ENCODE data around the gene INPP5A.
"Not testable (repeated sequence)": the region's sequence is repeated elsewhere in the genome, so short reads cannot be mapped to it uniquely, and the experiment has no call there.

INPP5A gene

DNA sequence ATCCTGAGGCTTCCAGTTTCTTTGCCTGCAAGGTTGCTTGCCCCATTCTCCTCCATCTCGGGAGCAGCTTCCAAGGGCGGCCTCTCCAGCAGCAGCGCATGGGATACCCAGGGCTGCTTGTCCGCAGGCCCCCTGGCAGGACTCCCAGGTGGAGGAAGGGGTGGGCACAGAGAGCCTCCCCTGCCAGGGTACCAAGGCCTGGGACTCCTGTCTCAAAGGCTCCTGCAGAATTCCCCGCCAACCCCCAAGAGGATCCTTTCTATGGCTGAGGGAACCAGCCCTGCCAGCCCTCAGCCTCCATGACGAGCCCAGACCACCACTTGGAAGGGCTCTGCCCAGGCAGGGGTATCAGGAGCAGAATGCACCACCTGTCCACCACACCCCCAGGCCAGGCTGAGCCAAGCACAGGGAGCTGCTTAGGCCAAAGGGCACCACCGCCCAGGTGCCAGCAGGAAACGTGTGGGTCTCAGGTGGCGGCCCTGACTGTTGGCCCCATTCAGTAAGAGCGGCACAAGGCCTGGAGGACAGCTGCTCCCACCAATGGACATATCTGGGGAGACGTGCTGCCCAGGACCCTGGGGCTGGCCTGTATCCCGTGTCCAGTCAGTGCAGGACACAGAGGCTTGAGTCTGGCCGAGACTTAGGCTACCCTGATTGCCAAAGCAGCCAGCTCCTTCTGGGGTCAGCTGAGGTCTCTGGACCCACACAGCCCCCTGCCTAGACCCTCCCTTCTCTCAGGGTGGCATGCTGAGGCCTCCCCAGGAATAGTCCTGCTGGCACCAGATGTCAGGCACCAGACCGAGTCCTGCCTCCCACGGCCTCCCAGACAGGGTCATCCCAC, 33.8 kb upstream of the INPP5A start:
- DNase-seq (ENCODE audit: low spot score): no peak

DNA sequence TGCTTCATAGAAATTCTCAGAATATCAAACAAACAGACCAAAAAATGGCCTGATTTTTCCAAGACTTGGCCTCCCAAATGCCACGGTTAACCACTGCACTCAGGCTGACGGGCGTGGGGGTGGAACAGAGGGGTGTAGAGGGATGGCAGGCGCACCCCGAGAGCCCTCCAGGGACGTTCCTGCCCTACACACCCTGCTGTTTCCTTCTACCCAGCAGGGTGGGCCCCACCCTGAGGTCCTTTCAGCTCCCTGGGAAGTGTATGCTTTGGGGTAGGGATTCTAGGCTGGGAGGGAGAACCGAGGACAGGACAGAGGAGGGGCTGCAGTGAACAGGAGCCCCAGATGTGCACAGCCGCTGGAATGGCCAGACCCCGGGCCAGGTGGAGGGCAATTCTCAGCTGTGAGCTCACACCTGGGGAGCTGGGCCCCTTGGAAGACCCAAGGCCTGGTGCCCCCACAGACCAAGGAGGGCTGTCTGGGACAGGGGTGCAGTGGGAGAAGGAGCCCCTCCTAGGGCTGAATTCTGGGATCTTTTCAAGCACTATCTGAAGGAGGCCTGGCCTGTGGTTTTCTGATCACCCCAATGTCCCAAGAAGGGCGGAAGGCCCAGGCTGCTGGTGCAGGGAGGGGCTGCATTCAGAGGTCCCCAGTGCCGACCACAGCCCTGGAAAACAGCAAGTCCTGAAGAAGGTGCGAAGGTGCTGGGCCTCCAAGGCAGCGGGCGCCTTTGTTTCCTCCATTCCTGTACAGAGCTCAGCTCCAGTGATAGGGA, 32.9 kb upstream of the INPP5A start:
- no peak for DNase-seq (ENCODE audit: low spot score)

DNA sequence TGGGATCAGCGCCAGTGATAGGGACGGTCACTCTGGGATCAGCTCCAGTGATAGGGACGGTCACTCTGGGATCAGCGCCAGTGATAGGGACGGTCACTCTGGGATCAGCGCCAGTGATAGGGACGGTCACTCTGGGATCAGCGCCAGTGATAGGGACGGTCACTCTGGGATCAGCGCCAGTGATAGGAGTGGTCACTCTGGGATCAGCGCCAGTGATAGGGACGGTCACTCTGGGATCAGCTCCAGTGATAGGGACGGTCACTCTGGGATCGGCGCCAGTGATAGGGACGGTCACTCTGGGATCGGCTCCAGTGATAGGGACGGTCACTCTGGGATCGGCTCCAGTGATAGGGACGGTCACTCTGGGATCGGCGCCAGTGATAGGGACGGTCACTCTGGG, 32.0 kb upstream of the INPP5A start:
- DNase-seq (ENCODE audit: low spot score): not testable (repeated sequence)

DNA sequence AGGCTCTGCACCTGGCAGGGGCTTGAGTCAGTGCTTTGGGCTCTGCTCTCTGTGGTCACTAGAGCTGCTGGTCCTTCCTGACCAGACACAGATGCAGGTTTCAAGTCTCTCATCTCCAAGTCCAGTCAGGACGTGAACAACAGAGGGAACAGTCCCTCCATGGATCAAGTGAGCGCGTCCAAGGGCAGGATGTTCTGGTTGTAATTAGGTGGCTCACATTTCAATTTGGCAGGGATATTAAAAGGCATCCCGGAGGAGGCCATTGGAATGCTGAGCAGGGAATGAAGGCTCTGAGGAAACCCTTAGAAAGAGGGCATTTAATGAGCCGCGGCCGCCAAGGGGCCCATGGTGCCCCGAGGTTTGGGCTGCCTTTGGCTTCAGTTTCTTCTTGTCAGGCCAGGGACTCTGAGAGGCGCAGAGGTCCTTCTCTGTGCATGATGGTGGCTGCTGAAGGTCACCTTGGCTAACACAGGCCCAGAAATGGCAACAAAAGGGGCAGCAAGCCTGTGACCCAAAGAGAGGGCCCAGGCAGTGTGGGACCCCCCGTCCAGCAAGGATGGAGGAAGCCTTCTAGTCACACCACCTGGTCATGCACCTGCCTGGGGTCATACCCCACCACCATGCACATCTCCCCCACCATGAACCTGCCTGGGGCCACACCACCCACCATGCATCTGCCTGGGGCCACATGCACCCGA, 30.7 kb upstream of the INPP5A start:
- DNase-seq (ENCODE audit: low spot score): no peak

DNA sequence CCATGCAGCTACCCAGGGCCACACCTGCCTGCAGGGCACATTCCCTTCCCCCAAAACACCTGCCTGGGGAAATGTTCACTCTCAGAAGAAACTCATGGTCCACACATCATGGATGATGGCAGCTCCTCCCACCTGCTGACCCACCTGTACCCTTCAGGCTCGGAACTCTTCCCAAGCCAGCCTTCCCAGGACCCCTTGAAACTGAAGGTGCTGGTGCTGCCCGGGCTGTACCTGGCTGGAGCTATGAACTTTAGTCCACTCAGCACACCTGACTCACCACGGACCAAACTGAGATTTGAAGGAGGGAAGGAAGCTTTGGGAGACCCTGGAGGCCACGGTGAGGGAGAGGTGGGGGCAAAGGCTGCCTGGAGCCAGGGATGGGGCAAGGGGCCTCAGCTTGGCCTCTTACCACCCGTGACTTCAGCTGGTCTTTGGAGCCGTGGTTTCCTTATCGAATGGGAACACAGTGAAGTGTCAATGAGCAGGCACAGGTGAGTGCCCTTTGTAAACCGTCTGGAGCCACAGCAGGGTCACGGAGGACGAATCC, 30.1 kb upstream of the INPP5A start:
- no peak for DNase-seq (ENCODE audit: low spot score)

DNA sequence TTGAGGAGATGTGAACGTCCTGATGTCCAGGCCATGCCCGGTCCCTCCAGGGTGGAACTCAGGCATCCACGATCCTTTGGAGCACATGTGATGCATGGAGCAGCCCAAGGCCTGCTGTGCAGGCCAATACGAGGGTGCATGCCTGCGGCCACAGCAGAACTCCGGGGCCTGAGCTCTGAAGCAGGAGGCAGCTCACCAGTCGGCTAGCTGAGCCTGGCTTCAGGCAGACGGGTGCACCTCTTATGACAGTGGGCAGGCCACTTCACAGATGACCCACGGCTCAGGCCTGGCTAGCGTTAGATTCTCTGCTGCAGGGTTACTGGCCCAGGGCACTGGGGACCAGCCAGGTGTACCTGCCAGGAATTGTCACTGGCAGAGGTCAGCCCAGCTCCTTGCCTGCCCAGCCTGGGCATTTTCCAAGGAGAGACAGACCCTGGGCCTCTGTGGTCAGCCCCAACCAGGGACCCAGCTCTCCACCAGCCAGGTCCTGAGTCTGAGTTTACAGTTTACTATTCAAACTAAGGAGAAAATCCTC, 29.6 kb upstream of the INPP5A start:
- DNase-seq (ENCODE audit: low spot score): no peak

DNA sequence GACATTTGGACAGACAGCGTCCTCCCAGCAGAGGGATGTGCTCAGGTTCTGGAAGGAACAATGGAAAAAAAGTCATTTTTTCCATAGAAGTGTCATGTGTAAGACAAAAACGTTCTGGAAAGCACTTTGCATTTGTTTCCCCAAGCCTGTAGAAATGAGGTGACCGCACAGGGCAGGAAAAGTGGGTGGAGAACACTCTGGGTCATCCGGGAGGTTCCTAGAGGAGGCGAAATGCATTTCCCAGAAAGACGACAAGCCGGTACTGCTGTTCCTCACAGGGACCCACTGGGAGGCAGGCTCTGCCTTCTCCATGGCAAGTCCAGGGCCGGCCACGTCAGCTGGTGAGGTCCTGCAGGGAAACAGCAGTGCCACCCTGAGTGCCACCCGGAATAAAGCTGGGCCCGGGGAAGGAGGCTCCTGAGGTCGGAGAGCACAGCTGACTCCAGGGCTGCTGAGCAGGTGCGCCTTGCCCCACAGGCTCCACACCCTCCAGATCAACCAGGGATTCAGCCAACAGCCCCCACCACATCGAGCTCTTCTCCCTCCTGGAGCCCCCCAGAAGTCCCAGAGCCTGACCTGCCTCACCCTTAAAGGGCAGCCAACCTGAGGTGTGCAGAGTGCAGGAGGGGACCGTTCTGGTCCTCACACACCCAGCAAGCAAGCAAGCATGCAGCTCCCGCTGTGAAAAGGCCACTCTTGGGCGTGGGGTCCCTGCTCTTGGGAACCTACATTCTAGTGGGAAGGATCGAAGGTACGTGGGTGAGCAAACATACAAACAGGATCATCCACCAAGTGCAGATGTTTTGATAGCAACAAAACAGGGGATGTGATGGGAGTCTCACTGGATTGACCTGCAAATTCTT, 28.8 kb upstream of the INPP5A start:
- DNase-seq (ENCODE audit: low spot score): no peak

DNA sequence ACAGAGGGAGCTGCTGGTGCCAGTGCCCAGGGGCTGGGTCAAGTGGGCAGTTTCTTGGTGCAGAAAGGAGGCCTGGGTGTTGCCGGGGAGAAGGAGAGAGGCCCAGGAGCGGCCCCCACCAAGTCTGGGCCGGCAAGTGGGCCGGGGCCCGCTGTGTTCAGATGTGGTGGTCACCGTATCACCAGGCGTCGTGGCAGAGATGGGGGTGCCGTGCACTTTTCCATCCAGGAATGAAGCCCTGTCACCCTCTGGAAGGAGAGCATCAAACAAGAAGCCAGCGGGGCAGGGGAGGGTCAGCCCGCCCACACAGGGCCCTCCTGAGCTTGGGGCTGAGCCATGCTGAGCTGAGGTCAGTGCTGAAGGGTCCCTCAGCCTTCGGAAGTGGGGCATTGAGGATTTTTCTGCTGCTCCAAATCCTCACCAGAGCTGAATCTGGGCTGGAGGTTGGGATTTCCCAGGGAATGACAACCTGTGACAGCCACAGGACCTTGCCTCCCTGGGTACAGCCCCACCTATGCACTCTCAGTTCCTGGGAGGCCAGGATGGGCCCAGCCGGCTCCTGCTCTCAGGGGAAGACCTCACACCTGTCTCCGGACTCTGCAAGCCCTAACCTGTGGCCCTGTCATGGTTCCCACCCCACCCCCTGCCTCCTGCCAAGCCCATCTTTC, 27.9 kb upstream of the INPP5A start:
- no peak for DNase-seq (ENCODE audit: low spot score)

DNA sequence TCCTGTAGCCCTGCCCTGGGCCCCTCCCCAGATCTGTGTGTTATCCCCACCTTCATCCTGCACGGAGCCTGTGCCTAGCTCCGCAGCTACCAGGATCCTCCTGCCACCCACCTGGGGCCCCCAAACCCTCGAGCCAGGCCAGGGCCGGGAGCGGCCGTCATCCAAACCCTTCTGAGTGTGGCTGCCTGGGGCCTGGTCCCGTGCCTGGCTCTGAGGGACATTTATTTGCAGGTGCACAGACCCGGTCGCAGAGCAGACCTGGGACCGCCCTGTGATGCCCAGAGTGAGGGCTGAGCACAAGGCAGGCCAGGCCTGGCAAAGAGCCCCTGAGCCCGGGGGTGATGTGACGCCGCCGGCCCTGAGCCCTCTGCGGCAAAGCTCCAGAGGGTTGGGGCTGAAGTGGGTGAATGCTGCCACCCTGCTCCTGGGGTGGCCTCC, 27.4 kb upstream of the INPP5A start:
- no peak for DNase-seq (ENCODE audit: low spot score)

DNA sequence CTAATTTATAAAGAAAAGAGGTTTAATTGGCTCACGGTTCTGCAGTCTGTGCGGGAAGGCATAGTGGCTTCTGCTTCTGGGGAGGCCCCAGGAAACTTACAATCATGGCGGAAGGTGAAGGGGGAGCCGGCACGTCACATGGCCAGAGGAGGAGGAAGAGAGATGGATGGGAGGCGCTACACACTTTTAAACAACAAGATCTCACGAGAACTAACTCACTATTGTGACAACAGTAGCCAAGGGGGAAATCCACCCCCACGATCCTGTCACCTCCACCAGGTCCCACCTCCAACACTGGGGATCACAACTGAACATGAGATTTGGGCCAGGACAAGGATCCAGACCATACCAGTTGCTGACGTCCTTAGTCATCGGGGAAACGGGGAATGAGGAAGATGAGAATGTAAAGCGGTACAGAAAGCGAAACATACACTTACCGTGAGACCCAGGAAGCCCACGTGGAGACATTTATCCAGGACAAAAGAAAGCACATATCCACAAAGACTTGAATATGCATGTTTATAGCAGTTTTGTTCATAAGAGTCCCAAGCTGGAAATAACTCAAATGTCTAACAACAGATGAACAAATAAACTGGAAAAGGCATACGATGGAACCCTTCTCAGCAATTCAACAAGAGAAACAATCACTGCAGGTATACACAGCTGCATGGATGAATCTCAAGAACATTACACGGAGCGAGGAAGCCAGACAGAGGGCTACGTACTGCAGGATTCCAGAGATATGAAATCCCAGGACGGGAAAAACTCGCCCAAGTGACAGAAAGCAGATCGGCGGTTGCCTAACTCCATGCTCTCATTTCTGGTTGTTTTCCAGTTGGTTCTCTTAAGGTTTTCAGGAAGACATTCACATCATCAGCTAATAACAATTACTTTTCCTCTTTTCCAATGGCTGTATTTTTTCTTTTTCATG, 26.2 kb upstream of the INPP5A start:
- no peak for DNase-seq (ENCODE audit: low spot score)

DNA sequence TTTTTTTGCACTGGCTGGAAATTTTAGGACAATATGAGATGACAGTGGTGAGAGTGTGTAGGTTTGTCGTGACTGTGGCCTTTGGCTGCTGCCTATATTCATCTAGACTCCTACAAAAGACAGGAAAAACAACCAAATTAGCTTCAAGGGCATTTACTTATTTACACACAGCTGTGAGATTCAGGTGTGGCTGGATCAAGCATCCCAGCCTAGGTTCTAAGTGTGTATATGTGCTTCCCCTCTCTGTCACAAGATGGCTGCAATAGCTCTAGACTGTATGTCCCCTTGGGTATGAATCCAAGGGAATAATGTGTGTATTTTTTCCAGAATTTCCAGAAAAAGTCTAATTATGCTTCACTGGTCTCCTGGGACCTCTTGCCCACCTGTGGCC, 25.5 kb upstream of the INPP5A start:
- no peak for DNase-seq (ENCODE audit: low spot score)

DNA sequence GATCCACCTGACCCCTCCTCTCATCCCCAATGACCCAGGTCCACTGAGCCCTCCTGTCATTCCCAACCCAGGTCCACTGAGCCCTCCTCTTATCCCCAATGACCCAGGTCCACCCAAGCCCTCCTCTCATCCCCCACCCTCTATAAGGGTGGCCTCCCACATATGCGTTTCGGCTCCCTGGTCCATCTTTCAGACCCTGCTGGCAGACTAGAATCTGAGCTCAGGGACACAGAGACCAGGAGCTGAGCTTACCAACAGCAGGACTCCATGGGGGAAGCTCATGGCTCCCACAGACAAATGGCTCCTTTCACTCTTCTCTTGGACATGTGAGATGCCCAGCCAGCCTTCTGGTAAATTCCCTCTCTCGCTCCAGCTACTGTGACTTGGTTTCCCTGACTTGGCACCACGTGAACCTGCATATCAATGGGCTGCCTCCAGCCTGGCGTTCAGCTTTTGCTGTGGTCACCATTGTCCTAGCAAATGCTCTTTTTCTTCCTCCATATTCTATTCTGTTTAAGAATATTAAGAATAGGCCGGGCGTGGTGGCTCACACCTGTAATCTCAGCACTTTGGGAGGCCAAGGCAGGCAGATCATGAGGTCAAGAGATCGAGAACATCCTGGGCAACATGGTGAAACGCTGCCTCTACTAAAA, 24.8 kb upstream of the INPP5A start:
- DNase-seq (ENCODE audit: low spot score): no peak

DNA sequence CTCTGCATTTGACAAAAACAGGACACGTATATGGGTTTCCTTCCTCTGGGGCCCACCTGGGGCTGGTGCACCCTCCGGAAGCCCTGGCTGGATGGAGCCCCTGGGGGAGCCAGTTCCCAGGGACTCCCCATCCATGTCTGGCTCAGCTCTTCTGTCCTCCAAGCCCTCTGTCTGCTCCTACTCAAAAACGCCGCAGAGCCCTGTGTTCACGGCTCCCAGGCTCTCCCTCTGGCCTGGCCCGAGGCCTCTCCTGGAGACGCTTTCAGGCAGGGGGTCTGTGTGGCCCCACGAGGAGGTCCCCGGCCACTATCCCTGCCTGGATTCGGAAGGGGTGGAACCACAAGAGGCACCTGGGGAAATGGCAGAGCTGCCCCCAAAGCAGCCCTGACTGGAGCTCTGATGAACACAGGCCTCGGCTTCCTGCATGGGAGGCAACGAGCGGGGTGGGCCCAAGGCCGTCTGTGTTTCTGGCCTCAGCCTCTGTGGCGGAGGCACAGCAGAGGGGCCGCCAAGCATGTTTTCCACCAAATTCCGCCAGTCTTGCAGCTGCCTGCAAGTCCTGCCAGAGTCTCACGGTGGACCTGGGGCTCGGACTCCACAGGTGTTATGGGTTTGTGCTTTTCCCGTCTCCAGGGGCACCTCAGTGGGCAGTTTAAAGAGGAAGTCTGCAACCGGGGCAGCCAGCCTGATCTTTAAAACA, 22.6 kb upstream of the INPP5A start:
- DNase-seq (ENCODE audit: low spot score): no peak

DNA sequence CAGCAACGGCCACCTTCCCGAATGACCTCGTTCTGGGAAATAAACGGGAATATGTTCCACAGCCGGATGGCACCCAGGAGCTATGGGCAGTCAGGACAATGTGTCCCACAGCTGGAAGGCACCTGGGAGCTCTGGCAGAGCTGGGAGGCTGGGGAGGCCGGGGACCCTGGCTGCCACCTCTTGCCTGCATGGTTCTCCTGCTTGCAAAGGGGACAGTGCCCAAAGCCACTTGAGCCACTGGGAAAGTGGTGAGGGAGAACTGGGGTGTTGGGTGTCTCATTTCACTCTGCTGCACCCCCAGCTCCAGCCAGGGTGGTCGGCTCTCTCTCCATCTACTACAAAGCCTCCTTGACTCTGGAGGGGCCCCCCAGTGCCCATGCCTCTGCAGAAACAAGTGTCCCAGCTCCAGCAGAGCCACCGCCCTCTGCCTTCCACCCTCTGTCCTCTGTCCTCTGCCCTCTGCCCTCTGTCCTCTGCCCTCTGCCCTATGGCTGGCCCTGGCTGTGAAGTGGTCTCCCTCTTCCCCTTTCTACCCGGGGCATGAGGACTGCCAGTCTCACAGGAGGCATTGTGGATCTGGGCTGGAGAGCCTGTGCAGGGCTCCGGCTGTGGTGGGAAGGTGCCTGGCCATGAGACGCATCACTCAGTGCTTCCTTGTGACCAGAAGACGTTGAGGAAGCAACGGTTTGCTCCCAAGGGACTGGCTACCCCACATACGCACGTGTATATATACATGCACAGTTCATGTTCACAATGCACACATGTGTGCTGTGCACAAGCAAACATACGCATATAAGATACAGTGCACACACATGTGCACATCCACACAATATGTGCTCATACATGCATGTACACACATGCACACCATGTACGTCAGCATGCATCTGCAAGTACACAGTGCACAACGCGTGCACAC, 21.5 kb upstream of the INPP5A start:
- no peak for DNase-seq (ENCODE audit: low spot score)

DNA sequence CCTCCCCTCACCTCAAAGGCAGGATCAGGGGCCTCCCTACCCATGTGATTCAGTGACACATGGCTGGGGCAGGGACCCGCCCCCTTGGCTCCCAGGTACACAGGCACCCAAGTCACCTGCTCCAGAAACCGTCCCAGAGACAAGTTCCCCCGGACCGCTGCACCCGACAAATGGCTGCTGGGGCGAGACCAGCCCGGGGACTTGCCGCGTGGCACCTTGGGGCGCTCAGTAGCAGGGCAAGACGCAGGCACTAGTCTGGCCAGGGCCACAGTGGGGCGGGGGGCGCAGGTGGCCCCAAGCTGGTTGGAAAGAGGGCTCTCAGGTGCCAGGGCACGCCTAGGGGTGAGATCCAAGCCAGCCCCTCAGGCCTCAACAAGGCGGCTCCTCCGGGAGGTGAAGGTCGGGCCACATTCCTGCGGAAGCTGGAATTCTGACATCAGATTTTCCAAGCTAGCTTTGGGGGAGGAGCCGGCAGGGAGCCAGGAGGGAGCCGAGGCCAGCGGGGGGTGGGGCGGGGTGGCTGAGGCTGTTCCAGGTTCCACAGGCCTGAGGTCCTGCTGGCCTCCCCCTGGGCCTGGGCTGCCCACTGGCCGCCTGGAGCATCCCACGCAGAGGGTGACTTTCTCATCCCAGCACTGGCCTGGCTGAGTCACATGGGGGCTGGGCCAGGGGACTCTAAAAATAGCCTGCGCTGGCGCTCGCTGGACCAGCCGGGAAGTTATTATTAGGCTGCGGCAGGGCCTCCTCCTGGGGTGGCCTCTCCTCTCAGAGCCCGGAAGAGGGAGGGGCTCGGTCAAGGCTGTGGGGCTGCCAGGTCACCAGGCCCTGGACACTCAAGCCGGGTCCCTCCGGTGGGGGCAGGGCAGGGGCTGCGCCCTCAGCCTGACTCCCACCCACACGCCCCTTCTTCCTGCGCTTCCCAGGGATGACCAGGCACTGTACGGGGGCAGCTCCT, 20.5 kb upstream of the INPP5A start:
- no peak for DNase-seq (ENCODE audit: low spot score)

DNA sequence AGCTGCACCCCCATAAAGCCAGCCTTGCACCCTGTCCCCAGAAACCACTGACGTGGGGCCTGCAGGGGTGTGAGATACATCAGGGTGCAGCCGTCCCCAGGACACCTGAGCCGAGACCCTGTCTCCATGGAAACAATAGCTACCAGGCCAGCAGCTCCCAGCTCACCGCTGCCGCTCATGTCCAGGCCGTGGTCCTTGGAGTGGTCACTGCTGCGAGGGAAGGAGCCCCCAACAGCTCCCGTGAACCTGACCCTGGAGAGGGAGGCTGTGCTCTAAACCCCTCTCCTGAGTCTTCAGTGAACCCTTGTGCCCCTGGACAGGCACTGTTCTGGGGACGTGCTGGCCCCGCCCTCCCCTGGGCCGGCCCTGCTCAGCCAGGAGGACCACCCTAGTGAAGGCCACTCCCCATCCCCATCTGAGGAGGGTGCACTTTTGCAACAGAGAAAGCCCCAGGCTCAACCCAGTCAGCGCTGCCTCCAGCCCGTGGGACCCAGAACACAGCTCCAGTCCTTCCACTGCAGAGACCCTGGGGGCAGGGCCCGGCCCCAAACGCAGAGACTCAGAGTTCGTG, 19.6 kb upstream of the INPP5A start:
- DNase-seq (ENCODE audit: low spot score): no peak
